Right lung (tissue), 5 donors: ENCODE data around the gene CCDC171. TPM values are rescaled to one million over a fixed set of nuclear protein-coding genes. Genes with fewer than 3 reads are reported as not detected.

ENCODE experiments used
- DNase-seq, 2 donors: peaks; one replicate each; pipeline ENCODE4 v3.0.0-alpha.2; 2013
- polyA plus RNA-seq, 5 donors: library from polyadenylated mRNA; unstranded; fragments of 120-200 nt; gene quantifications; one replicate each; pipeline versions ENCODE4 v1.2.1 to v1.2.3, GENCODE V29; 2013; ENCODE audit warnings: inconsistent platforms in 1 of 5, low replicate concordance in 1 of 5; ENCODE audit not compliant: insufficient read length in 5 of 5, insufficient read depth in 1 of 5

The CCDC171 gene
- polyA plus RNA-seq, 5 donors, result 7.7 to 12.5 (median 9.9) TPM

DNA sequence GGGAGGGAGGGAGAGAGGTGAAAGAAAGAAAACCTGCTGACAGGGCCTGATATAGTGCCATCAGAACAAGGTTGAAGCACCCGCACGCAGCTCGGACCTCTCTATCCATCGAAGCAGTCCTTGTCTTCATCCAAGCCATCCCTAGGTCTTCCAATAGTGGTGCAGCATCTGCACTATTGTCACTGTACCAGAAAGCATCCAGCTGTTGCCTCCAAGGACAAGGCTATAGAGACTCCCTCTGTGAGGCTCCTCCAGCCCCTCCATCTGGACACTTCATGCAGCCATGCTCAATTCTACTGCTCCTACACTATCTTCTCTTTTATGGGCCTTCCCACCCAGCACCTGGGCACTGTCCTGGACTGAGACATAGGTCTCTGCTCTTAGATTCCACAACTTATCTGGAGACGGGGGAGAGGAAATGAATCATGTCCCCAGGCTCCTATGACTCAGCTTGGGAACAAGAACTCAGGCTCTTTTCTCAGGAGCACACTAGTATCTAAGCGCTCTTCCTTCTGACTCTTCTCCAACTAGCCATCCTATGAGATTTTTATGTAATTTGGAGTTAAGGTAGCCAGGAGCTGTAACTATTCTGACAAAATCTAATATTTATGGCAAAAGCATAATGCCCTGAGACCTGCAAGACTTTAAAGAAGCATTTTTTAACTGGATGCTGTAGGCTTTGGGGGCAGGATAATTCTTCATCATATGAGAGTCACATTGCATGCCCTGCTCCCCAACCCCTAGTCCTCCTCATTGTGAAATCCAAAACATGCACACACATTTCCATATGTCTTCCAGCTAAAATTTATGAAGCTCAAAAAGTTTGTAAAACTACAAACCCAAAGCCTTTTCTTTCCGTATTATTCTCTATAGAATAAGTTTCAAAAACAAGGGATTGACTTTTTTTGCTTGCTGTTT, 446.8 kb downstream of the CCDC171 start:
- DNase-seq, result no peak

DNA sequence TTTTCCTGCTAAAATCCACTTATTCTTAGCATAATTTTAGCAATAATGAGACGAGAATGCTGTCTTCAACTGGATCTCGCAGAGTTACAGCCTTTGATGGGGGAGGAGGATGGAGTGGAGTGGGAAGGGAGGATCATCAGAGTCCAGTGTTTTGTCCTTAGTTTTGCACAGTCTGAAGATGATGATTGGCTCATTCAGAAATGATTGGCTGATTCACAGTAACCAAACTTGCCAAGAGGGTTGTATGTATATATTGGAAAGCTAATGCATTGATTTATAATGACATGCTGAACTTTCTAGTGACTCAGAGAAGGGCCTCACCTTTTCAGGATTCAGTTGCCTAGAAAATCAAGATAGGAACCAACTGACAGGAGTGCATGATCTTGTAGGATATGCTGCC, 448.0 kb downstream of the CCDC171 start:
- DNase-seq, result no peak

DNA sequence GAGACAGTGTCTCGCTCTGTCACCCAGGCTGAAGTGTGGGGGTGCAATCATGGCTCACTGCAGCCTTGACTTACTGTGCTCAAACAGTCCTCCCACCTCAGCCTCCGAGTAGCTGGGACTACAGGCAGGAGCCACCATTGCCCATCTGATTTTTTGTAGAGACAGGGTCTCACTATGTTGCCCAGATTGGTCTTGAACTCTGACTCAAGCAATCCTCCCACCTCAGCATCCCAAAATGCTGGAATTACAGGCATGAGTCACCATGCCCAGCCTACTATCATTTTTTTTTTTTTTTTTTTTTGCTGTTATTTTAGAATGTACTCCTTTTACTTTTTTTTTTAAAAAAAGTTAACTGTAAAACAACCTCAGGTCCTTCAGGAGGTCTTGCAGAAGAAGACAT, 449.0 kb downstream of the CCDC171 start:
- no peak for DNase-seq

DNA sequence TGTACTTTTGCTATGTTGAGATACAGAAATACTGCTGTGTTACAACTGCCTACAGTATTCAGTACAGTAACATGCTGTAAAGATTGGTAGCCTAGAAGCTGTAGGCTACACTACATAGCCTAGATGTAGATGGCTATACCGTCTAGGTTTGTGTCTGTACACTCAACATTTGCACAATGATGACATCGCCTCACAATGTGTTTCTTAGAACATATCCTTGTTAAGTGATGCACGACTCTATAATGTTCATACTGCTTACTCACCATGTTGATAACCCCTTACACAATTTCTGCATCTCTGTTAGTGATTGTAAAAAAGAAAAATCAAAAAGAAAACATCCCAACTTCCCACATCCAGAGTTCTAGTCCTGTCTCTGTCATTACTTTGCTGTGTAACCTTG, 450.0 kb downstream of the CCDC171 start:
- DNase-seq, result no peak

DNA sequence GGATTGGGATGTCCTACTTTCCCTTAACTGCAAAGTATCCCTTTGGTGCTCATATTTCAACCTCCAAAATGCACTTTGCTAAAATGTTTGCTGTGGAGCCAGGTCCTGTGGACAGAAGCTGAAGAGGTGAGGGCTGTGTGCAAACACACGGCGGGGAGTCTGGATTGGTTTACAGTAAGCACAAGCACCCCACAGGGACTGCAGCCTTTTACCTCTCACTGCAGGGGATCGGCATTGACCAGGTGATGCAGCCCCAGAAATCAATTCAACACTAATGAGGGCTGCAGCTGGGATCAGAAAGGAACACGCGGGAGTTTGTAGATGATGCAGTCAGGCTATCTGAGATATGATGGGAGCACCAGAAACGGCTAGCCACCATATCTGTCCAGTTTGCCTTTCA, 450.9 kb downstream of the CCDC171 start:
- no peak for DNase-seq

DNA sequence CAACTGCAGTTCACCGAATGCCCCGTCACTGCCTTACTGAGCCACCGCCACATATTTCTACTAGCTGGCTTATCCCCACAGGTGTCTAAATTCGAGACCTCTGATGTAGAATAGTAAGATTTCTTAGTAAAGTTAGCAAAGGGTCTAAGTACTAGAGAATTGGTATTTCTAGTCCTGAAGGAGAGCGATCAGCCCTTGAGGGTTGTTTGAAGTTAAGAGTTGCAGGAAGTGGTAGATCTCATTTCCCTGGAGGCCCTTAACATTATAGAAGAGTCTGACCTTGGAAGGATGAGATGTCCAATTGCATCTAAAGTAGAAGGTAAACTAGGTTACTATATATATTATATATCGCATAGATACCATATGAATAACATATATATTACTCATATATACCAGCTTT, 451.8 kb downstream of the CCDC171 start:
- DNase-seq, result no peak

DNA sequence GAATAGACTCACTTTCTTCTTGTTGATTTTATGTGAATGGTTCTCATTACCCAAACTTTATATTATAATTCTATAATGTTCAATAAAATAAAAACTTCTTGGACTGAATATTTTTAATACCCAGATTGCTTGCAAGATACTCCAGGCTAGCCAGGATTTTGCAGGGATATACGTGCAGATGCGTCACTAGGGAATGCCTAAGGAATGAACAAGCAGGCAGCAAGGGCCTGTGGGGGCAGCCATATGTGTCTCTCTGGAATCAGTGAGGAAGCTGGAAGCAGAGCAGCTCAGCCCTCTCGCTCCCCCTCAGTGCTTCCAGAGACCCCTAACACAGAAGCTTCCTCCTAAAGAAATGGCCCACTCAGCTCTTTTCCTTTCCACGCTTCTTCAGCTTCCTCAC, 457.4 kb downstream of the CCDC171 start:
- DNase-seq, result no peak

DNA sequence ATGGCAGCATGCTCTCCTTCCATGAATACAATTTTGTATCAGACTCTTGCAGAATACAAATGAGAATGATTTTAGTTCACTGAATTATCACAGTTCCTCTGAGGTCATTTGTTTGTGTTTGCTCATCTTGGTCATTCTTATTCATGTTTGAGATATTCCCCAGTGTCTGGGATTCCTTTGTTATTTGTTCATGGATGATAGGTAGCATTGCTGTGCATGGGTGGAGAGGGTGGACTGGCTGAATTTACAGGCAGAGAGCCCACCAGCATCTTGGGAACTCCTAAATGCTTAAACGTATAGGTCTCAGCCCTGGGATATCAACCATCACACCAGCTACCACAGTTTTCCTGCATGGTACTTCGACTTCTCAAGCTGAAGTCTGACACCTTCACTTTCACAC, 459.8 kb downstream of the CCDC171 start:
- DNase-seq, result no peak

DNA sequence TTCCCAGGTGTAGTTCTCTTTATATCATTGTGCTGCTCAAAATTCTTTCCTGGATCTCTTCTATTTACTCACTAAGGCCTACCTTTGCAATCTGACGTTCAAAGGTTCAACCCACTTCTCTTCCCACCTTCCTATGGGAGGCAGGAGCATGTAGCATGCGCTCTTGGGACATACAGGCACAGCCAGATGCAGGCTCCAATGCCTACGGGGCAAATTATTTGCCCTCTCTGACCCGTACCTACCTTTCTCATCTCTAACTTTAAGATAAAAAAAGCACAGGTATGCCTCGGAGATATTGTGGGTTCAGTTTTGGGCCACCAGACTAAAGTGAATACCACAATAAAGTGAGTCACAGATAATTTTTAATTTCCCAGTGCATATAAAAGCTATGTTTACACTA, 460.5 kb downstream of the CCDC171 start:
- no peak for DNase-seq

DNA sequence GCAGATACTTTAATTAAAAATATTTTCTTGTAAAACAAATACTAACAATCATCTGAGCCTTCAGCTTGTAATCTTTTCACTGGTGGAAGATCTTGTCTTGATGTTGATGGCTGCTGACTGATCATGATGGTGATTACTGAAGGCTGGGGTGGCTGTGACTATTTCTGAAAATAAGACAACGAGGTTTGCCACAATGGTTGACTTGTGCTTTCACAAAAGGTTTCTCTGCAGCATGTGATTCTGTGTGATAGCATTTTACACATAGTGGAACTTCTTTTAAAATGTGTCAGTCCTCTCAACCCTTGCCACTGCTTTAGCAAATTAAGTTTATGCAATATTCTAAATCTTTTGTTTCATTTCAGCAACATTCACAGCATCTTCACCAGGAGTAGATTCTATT, 461.0 kb downstream of the CCDC171 start:
- DNase-seq, result no peak

DNA sequence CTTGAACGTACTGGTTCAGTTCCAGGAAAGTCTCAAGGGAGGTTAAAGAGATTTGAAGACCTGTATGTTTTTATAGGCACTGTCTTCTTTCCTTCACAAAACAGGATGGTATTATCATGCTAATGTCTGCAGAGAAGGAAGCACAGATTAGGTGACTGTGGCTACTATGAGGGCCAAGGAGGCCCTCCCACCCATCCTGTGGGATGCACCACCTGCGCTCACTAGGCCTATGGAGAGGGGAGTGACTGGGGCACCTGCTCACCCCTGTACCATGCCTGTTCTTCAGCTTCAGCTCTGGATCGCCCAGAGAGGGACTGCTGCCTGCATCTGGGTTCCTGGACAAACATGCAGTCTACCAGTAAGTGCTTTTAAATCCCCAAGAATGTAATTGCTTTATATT, 469.4 kb downstream of the CCDC171 start:
- DNase-seq, result no peak

DNA sequence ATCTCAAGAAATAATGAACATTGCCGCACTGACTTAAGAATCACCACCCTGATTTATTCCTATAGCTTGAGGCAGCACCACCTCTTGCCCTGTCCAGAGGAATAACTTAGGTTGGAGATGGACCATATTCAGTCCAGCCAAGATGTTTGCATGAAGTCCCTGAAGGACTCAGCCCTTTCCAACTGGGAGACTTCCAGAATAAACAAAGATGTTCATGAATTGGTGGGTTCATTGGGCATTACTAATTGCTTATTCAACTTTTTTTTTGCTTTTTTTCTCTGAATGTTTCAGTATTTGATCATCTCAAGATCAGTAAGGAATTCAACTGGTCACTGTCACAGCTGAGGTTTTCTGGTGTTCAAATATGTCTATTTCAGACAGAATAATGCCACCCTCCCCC, 470.6 kb downstream of the CCDC171 start:
- DNase-seq, result no peak

Other genes with a start within 250 kb of the CCDC171 start
- gene TTC39B, start 245.8 kb upstream of the CCDC171 start, polyA plus RNA-seq, result 10 to 100 TPM in 4 of 5 donors, 1 to 10 TPM in 1; 6.9 to 13.0 (median 12.3) TPM
- 10 to 100 TPM; 41.8 to 77.9 (median 64.7) TPM for gene SNAPC3, start 130.2 kb upstream of the CCDC171 start, polyA plus RNA-seq
- gene PSIP1, start 42.1 kb upstream of the CCDC171 start, polyA plus RNA-seq, result 100 to 1,000 TPM; 125 to 219 (median 199) TPM